Putamen (tissue), 1 donor: ENCODE results near the gene EME2.

Experiments
- DNase-seq: peaks from one replicate; pipeline ENCODE4 v3.0.0-alpha.2; 2016; ENCODE audit warnings: low spot score

Gene EME2

GRCh38 chr16:1745900-1746692 is 26.5 kb upstream of the EME2 start:
- DNase-seq, result no peak

- no peak for DNase-seq
Measured at GRCh38 chr16:1746693-1747195, 25.9 kb upstream of the EME2 start.

- no peak for DNase-seq
Measured at GRCh38 chr16:1747934-1748333, 24.7 kb upstream of the EME2 start.

GRCh38 chr16:1749152-1750117 is 23.2 kb upstream of the EME2 start:
- no peak for DNase-seq

- no peak for DNase-seq
Measured at GRCh38 chr16:1751946-1752345, 20.7 kb upstream of the EME2 start.

GRCh38 chr16:1752853-1753252 is 19.8 kb upstream of the EME2 start:
- no peak for DNase-seq

GRCh38 chr16:1754204-1754603 is 18.4 kb upstream of the EME2 start:
- no peak for DNase-seq

GRCh38 chr16:1757714-1758461 is 14.7 kb upstream of the EME2 start:
- no peak for DNase-seq

GRCh38 chr16:1758923-1759322 is 13.7 kb upstream of the EME2 start:
- no peak for DNase-seq

- DNase-seq, result no peak
Measured at GRCh38 chr16:1759511-1759910, 13.1 kb upstream of the EME2 start.

GRCh38 chr16:1760911-1761310 is 11.7 kb upstream of the EME2 start:
- no peak for DNase-seq

GRCh38 chr16:1761751-1762150 is 10.9 kb upstream of the EME2 start:
- DNase-seq, result no peak

- DNase-seq, result no peak
Measured at GRCh38 chr16:1762196-1762878, 10.3 kb upstream of the EME2 start.

GRCh38 chr16:1762879-1763520 is 9.6 kb upstream of the EME2 start:
- no peak for DNase-seq

GRCh38 chr16:1763521-1764511 is 8.8 kb upstream of the EME2 start:
- no peak for DNase-seq

- no peak for DNase-seq
Measured at GRCh38 chr16:1764971-1765370, 7.6 kb upstream of the EME2 start.

GRCh38 chr16:1765826-1766225 is 6.8 kb upstream of the EME2 start:
- no peak for DNase-seq

- no peak for DNase-seq
Measured at GRCh38 chr16:1766231-1766630, 6.4 kb upstream of the EME2 start.

GRCh38 chr16:1766701-1767100 is 5.9 kb upstream of the EME2 start:
- no peak for DNase-seq
